ENCODE results near the gene RASL10A.

GRCh38 chr22:29284196-29284595 lies 31.3 kb downstream of the RASL10A start:
- no peak for TF ChIP-seq CTCF (conservative IDR thresholded peaks at IDR 0.05)
- TF ChIP-seq EZH2 (IDR thresholded peaks at IDR 0.05; ENCODE audit: low read depth): no peak

Data from PC-9 (cell line).